PC-9 (cell line): ENCODE measurements around the gene KLK15.

Experiments used
- EZH2 ChIP-seq: fragments of 200-600 bp; sonication (generic); IDR thresholded peaks from 2 replicates; pipeline ENCODE4 v1.8.0; 2017; ENCODE audit warnings: antibody characterized with exemption, low read depth
- TF ChIP-seq, protein P1 (sequence below): fragments of 200-600 bp; sonication (generic); conservative IDR thresholded peaks from 2 replicates; pipeline ENCODE4 v1.6.1; 2017; ENCODE audit warnings: mixed run types, antibody characterized with exemption, mild to moderate bottlenecking, moderate library complexity

- TF ChIP-seq, protein P1, sequence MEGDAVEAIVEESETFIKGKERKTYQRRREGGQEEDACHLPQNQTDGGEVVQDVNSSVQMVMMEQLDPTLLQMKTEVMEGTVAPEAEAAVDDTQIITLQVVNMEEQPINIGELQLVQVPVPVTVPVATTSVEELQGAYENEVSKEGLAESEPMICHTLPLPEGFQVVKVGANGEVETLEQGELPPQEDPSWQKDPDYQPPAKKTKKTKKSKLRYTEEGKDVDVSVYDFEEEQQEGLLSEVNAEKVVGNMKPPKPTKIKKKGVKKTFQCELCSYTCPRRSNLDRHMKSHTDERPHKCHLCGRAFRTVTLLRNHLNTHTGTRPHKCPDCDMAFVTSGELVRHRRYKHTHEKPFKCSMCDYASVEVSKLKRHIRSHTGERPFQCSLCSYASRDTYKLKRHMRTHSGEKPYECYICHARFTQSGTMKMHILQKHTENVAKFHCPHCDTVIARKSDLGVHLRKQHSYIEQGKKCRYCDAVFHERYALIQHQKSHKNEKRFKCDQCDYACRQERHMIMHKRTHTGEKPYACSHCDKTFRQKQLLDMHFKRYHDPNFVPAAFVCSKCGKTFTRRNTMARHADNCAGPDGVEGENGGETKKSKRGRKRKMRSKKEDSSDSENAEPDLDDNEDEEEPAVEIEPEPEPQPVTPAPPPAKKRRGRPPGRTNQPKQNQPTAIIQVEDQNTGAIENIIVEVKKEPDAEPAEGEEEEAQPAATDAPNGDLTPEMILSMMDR = no peak
- 0 out of 2 replicates have a peak, but pooled peaks have one; percentile 61 for TF ChIP-seq EZH2
These were observed 40.8 kb upstream of the KLK15 start for GRCh38 chr19:50874211-50874610.
